SU-DHL-6 (cell line): ENCODE measurements around the gene SLC44A4.

Experiments used
- H2AFZ ChIP-seq: fragments of 200-600 bp; sonication (generic); 2 replicates; pipeline ENCODE4 v1.6.1; 2014; ENCODE audit warnings: low read depth, mild to moderate bottlenecking, moderate library complexity, mixed read lengths, antibody characterized with exemption, low read length; ENCODE audit not compliant: severe bottlenecking
- H3F3A ChIP-seq: fragments of 200-600 bp; shearing (Covaris generic); 2 replicates; pipeline ENCODE4 v1.6.0; 2016; ENCODE audit warnings: antibody characterized with exemption, mild to moderate bottlenecking; ENCODE audit not compliant: insufficient read depth
- H3K27ac ChIP-seq: fragments of 200-600 bp; sonication (generic); 2 replicates; pipeline ENCODE4 v1.5.1; 2016; ENCODE audit warnings: low read depth, mild to moderate bottlenecking, low read length, moderate library complexity, mixed read lengths
- H3K27me3 ChIP-seq: fragments of 200-600 bp; sonication (generic), shearing (Covaris generic); 2 replicates; pipeline ENCODE4 v1.6.0; 2014; ENCODE audit warnings: mild to moderate bottlenecking, low read length
- H3K36me3 ChIP-seq: fragments of 200-600 bp; sonication (generic); 2 replicates; pipeline ENCODE4 v1.6.1; 2014; ENCODE audit warnings: mild to moderate bottlenecking, low read length, mixed read lengths
- H3K4me2 ChIP-seq: fragments of 300-600, 200-600 bp; shearing (Covaris generic), sonication (generic); 2 replicates; pipeline ENCODE4 v1.6.0; 2014; ENCODE audit warnings: low read length, low read depth, mild to moderate bottlenecking; ENCODE audit not compliant: poor library complexity, severe bottlenecking
- H3K4me3 ChIP-seq: fragments of 200-600 bp; sonication (generic); 2 replicates; pipeline ENCODE4 v1.5.1; 2014; ENCODE audit warnings: antibody characterized with exemption, low read length, mild to moderate bottlenecking, mixed read lengths; ENCODE audit not compliant: insufficient read depth, poor library complexity, severe bottlenecking
- H3K79me2 ChIP-seq: fragments of 200-600 bp; sonication (generic); 2 replicates; pipeline ENCODE4 v1.6.1; 2014; ENCODE audit warnings: mild to moderate bottlenecking, low read length, moderate library complexity; ENCODE audit not compliant: insufficient read depth
- H3K9ac ChIP-seq: fragments of 200-600 bp; sonication (generic); 2 replicates; pipeline ENCODE4 v1.7.0; 2014; ENCODE audit warnings: mild to moderate bottlenecking, low read length
- H3K9me2 ChIP-seq: fragments of 200-600 bp; sonication (generic); replicated peaks from 2 replicates; pipeline ENCODE4 v1.6.1; 2014; ENCODE audit warnings: low read length; ENCODE audit not compliant: insufficient read depth
- H3K9me3 ChIP-seq: fragments of 200-600 bp; sonication (generic); 2 replicates; pipeline ENCODE4 v1.6.1; 2014; ENCODE audit warnings: low read length, mixed read lengths; ENCODE audit not compliant: insufficient read depth
- H4K20me1 ChIP-seq: fragments of 200-600 bp; sonication (generic); 2 replicates; pipeline ENCODE4 v1.6.1; 2014; ENCODE audit warnings: low read depth, mild to moderate bottlenecking, antibody characterized with exemption, low read length, moderate library complexity, mixed read lengths
- CTCF ChIP-seq: fragments of 200-600 bp; sonication (generic); IDR thresholded peaks from one replicate; pipeline ENCODE4 v1.5.1; 2017; ENCODE audit warnings: antibody characterized with exemption, mild to moderate bottlenecking, low read length, moderate library complexity; ENCODE audit not compliant: insufficient read depth, poor library complexity, severe bottlenecking
- EZH2phosphoT487 ChIP-seq: fragments of 200-600 bp; sonication (generic), shearing (Covaris generic); conservative IDR thresholded peaks from 2 replicates; pipeline ENCODE4 v1.6.1; 2018; ENCODE audit warnings: mild to moderate bottlenecking, antibody characterized with exemption, low read length, moderate library complexity, mixed read lengths

Gene SLC44A4

GRCh38 chr6:31903957-31904356 lies 25.2 kb upstream of the SLC44A4 start:
- H4K20me1 ChIP-seq = no peaks in the 10 kb centered on the region
- no peak overlapping the region for H2AFZ ChIP-seq
- no peak for TF ChIP-seq EZH2phosphoT487
- no peak for TF ChIP-seq CTCF
- H3K27me3 ChIP-seq = 0 out of 2 replicates have a peak, but pooled peaks cover 3% of the 10 kb centered on the region
- no peaks in the 10 kb centered on the region for H3K79me2 ChIP-seq
- no peak overlapping the region for H3K9ac ChIP-seq
- H3K9me2 ChIP-seq = no peaks in the 10 kb centered on the region
- no peak overlapping the region for H3K4me2 ChIP-seq
- no peak overlapping the region for H3K4me3 ChIP-seq
- no peaks in the 10 kb centered on the region for H3K9me3 ChIP-seq
- H3K27ac ChIP-seq = no peak overlapping the region
- H3K36me3 ChIP-seq = no peaks in the 10 kb centered on the region
- peaks cover 39% of the 10 kb centered on the region for H3F3A ChIP-seq

- H3K27me3 ChIP-seq = 0 out of 2 replicates have a peak, but pooled peaks cover 3% of the 10 kb centered on the region
- peak within 1 kb of the TSS; percentile 63 for H3K4me3 ChIP-seq
- H3F3A ChIP-seq = peaks cover 49% of the 10 kb centered on the region
- H3K9me3 ChIP-seq = no peaks in the 10 kb centered on the region
- H3K27ac ChIP-seq = peak within 1 kb of the TSS; percentile 71
- H3K9me2 ChIP-seq = no peaks in the 10 kb centered on the region
- TF ChIP-seq CTCF (no peak), EZH2phosphoT487 (no peak)
- H3K9ac ChIP-seq = peak within 1 kb of the TSS; percentile 63
- peak within 1 kb of the TSS; percentile 65 for H3K4me2 ChIP-seq
- peak within 1 kb of the TSS; percentile 81 for H2AFZ ChIP-seq
- H3K36me3 ChIP-seq = no peaks in the 10 kb centered on the region
- H3K79me2 ChIP-seq = no peaks in the 10 kb centered on the region; the same call in 1 of the 2 replicates
- H4K20me1 ChIP-seq = no peaks in the 10 kb centered on the region
These were observed 23.3 kb upstream of the SLC44A4 start, which contains the start of gene ZBTB12 for GRCh38 chr6:31901953-31902643. Gene ZBTB12 (minus strand): TSS chr6:31902086. CDS start chr6:31901305, 781 bp downstream.

- H2AFZ ChIP-seq = no peak overlapping the region
- TF ChIP-seq EZH2phosphoT487 = no peak
- no peak for TF ChIP-seq CTCF
These were observed 22.7 kb upstream of the SLC44A4 start for GRCh38 chr6:31901415-31901952.

More at GRCh38 chr6:31901415-31901952, 22.7 kb upstream of the SLC44A4 start:
- Histone ChIP-seq H3F3A (peaks cover 54% of the 10 kb centered on the region), H3K27ac (peak overlapping the region; percentile 71), H3K4me2 (peak overlapping the region; percentile 65), H3K27me3 (0 out of 2 replicates have a peak, but pooled peaks cover 3% of the 10 kb centered on the region), H3K4me3 (peak overlapping the region; percentile 63), H3K9ac (peak overlapping the region; percentile 63), H4K20me1 (no peaks in the 10 kb centered on the region), H3K9me2 (no peaks in the 10 kb centered on the region), H3K79me2 (peaks cover 4% of the 10 kb centered on the region; the same call in 1 of the 2 replicates), H3K9me3 (no peaks in the 10 kb centered on the region), H3K36me3 (no peaks in the 10 kb centered on the region)
